ENCODE measurements around the gene NCOR1.

DNA sequence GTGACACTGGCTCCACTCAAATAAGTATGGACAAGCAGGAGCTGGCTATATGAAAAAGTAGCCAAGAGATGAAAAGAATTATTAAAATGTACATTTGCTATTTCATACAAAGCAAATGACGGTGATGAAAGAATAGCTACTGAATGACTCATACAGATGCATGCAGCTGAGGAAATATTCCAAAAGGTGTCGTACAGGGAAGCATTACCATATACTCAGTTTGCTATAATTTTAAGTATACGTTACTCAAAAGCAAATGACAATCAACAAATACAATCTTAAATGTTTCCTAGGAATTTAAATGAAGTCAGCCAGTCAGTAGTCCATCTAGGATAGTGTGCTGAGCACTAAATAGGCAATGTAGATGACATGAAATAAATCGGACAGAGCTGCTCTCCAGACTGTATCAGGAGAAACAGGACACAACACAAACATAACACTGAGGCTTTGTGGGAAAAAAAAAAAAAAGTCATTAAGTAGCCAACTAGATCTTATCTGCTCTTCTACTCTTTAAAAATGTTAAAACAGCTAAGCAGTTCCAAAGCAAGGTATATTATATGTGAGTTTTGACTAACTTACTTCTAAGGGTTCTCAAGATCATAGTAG lies 65.0 kb downstream of the NCOR1 start:
- TF ChIP-seq, protein P1, sequence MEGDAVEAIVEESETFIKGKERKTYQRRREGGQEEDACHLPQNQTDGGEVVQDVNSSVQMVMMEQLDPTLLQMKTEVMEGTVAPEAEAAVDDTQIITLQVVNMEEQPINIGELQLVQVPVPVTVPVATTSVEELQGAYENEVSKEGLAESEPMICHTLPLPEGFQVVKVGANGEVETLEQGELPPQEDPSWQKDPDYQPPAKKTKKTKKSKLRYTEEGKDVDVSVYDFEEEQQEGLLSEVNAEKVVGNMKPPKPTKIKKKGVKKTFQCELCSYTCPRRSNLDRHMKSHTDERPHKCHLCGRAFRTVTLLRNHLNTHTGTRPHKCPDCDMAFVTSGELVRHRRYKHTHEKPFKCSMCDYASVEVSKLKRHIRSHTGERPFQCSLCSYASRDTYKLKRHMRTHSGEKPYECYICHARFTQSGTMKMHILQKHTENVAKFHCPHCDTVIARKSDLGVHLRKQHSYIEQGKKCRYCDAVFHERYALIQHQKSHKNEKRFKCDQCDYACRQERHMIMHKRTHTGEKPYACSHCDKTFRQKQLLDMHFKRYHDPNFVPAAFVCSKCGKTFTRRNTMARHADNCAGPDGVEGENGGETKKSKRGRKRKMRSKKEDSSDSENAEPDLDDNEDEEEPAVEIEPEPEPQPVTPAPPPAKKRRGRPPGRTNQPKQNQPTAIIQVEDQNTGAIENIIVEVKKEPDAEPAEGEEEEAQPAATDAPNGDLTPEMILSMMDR (IDR thresholded peaks at IDR 0.05) = no peak
- TF ChIP-seq SIN3A (IDR thresholded peaks at IDR 0.05; ENCODE audit: borderline replicate concordance, insufficient read depth, low read depth, low read length) = no peak
- TF ChIP-seq POLR2AphosphoS5 (IDR thresholded peaks at IDR 0.05; ENCODE audit: low read depth, low read length) = no peak
- TF ChIP-seq TCF7L2 (IDR thresholded peaks at IDR 0.05; ENCODE audit: low read depth, low read length) = no peak
- TF ChIP-seq, protein P2, sequence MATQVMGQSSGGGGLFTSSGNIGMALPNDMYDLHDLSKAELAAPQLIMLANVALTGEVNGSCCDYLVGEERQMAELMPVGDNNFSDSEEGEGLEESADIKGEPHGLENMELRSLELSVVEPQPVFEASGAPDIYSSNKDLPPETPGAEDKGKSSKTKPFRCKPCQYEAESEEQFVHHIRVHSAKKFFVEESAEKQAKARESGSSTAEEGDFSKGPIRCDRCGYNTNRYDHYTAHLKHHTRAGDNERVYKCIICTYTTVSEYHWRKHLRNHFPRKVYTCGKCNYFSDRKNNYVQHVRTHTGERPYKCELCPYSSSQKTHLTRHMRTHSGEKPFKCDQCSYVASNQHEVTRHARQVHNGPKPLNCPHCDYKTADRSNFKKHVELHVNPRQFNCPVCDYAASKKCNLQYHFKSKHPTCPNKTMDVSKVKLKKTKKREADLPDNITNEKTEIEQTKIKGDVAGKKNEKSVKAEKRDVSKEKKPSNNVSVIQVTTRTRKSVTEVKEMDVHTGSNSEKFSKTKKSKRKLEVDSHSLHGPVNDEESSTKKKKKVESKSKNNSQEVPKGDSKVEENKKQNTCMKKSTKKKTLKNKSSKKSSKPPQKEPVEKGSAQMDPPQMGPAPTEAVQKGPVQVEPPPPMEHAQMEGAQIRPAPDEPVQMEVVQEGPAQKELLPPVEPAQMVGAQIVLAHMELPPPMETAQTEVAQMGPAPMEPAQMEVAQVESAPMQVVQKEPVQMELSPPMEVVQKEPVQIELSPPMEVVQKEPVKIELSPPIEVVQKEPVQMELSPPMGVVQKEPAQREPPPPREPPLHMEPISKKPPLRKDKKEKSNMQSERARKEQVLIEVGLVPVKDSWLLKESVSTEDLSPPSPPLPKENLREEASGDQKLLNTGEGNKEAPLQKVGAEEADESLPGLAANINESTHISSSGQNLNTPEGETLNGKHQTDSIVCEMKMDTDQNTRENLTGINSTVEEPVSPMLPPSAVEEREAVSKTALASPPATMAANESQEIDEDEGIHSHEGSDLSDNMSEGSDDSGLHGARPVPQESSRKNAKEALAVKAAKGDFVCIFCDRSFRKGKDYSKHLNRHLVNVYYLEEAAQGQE (IDR thresholded peaks at IDR 0.05; ENCODE audit: insufficient read depth in 1 of 2, low read depth in 2 of 2, low read length in 1 of 2) = no peak
